HG03060 (cell line): ENCODE measurements around the gene TRAPPC3L.
A peak's percentile ranks its signal among the peaks of the same experiment; 100 is the strongest.
"Not testable (repeated sequence)": the region's sequence is repeated elsewhere in the genome, so short reads cannot be mapped to it uniquely, and the experiment has no call there.

Source experiments
- ATAC-seq: cut with Tn5 transposase; IDR thresholded peaks from one replicate; pipeline ENCODE4 v1.9.1; 2021; ENCODE audit warnings: low read depth, moderate number of reproducible peaks; ENCODE audit not compliant: unreplicated experiment

Gene TRAPPC3L

DNA sequence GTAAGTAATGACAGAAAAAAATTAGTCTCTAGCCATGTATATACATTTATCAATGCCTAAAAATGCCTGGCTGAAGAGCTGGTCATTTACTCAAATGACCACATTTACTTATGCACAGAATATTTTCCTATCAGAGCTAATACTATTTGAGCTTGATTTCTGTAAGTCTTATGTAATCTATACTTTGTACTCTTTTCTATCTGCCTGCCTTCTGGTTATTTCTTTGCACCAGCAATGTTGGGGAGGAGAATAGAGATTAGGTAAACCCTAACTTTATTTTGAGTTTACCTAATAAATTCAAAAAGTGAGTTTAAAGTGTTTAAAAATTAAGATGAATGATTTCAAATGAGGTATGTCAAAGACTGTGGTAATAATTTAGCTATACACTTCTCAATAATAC lies 30.3 kb downstream of the TRAPPC3L start:
- ATAC-seq: no peak

DNA sequence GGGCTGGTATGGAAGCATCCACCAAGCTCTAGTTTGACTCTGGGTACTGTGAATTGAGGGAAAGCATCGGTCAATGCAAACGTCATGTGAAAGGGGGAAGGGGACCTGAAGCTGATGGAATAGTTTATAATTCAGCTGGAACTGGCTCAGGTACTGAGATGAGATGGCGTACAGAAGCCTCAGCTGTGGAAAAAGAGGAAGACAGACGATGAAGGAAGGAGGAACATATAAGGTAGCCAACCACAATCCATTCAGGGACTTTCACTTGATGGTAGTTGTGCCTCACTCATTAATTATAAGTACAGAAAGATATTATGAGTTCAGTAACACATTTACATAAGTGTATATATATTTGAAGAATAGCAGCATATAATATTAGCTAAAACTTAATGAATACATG lies 31.4 kb downstream of the TRAPPC3L start:
- ATAC-seq: no peak

DNA sequence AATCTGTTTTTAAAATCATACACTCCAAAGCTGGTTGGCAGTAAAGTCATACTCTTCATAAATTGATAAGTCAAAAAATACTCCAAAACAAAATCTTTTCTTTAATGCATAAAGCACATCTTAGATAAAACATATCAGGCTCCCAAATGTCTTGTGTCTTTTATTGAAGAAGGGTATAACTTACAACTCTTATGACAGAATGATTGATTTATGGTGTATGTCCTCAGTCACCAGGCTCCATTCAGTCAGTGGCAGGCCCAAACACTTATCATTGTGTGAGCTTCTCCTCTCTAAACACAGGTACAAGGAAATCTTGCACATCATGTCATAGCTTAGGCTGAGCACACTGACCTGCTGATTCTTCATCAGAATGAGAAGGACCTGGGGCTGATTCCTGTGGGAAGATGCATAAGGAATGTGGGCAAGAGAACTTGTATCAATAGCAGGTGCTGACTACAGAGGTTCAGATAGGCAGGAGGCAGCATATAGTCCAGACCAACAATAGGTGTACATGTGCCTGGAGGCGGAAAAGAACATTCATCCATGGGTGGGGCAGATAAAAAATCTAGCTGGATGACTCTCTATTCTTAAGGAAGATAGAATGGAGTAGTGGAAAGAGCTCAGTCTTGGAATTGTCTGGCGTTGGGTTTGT lies 32.1 kb downstream of the TRAPPC3L start:
- no peak for ATAC-seq

DNA sequence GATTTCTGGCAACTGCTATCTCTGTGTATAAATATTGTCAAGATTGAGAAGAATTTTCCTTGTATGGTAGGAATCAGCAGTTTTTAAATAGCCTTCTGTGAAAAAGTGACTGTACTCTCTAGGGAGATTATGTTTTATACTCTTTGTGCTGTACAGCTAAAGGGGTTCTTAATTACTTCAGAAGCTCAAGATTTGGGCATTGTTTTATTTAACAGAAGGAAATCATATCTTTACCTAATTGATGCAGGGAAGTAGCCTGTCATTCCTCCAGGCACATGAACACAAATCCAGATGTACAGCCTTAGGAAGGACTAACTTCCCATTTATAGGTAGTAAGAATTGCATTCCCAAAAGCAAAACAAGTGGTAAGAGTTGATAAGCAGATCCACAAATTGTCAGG lies 32.8 kb downstream of the TRAPPC3L start:
- no peak for ATAC-seq

DNA sequence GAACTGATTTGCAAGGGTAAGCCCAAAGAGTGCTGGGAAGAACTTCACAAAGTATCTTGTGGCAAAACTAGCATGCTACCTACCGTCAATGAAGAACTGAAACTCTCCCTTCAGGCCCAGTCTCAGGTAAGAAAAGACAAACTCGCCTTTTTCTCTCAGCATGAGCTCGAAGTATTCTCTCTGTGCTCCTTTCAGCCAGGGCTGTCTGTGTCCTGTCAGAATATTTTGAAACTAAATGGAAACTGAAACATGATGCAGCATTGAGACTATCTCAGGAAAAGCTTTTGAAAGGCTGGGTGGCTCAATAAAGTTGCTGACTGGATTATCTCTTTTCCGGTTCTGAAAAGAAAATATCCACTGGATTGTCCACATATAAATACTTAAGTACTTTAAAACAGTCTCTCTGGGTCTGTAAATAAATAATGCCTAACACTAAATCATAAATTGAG lies 33.3 kb downstream of the TRAPPC3L start:
- ATAC-seq: peak; percentile 73

DNA sequence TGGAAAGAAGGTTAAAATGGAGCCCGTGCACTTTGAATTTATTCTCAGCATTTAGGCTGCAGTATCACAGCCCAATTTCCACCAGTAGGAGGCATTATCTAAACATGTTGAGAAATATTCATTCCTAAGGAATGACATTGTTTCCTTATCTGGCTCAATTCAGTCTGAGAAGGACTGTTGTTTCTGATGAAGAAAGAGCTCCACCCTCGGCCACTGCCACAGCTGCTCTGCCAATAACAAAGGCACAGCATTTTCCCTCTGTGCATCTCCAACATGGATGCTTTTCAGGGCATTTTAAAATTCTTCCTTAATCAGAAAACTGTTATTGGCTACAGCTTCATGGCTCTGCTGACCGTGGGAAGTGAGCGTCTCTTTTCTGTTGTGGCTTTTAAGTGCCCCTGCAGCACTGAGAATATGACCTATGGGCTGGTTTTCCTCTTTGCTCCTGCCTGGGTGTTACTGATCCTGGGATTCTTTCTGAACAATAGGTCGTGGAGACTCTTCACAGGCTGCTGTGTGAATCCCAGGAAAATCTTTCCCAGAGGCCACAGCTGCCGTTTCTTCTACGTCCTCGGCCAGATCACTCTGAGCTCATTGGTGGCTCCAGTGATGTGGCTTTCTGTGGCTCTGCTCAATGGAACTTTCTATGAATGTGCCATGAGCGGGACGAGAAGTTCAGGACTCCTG lies 33.9 kb downstream of the TRAPPC3L start, which contains the start of gene CALHM5:
CALHM5 (plus strand) TSS at position 216 of the 687 bp plus-strand sequence; CDS start at position 274, 58 bp downstream.
- no peak for ATAC-seq

DNA sequence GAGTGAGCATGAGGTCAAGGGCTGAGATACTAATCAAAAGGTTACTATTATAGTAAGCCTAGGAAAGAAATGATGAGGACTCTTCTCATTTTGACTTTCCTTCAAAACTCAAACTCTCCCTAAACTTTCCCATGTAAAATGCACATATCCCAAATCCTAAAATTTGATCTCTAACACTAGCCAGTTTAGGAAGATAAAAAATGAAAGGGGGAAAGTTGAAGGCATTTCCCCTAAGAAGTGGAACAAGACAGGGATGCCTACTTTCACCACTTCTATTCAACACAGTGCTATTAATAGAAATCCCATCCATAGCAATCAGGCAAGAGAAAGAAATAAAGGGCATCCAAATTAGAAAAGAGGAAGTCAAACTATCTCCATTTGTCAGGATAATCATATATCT lies 37.0 kb downstream of the TRAPPC3L start:
- no peak for ATAC-seq

DNA sequence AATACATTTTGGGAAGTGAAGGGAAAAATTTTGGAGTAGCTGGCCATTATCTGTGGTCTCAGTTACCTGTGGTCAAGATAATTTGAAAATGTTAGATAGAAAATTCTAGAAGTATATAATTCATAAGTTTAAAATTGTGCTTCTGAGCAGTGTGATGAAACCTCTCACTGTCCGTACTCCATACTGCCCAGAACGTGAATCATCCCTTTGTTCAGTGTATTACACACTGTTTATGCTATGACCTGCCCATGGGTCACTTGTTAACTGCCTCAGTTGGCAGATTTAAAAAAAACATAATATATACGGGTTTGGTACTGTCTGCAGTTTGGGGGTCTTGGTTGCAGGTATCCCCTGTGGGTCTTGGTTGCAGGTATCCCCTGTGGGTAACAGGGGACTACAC lies 38.2 kb downstream of the TRAPPC3L start:
- no peak for ATAC-seq

DNA sequence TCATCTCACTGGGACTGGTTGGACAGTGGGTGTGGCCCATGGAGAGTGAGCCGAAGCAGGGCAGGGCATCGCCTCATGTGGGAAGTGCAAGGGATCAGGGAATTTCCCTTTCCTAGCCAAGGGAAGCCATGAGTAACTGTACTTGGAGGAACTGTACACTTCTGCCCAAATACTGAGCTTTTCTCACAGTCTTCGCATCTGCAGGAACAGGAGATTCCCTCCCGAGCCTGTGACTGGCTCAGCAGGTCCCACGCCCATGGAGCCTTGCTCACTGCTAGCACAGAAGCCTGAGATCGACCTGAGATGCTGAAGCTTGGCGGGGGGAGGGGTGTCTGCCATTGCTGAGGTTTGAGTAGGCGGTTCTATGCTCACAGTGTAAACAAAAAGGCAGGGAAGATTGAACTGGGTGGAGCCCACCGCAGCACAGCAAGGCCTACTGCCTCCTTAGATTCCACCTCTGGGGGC lies 44.5 kb downstream of the TRAPPC3L start:
- no peak for ATAC-seq

DNA sequence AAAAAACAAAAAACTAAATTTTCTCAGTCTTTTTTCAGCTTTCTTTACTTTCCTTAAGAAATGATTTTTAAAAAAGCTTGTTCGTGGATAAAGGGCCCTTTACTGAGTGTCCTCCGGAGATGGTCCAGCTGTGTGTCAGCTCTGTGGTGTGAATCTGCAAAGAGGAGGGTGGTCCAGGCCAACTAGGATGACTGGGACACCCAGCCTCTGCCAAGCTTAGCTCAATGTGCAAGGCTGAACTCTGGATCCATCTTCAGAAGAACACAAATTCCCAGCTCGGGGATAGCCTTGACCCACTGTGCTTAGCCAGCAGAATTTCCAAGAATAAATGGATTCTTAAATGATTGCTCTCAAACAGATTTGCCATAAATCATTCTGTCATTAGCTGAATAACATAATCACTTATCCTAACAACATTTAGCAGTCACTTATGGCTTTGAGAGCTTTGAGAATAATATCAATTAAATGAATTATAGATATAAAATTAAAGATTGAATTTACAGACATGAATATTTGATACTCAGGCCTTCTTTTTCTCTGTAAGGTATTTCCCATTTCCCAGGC lies 48.3 kb downstream of the TRAPPC3L start:
- no peak for ATAC-seq

DNA sequence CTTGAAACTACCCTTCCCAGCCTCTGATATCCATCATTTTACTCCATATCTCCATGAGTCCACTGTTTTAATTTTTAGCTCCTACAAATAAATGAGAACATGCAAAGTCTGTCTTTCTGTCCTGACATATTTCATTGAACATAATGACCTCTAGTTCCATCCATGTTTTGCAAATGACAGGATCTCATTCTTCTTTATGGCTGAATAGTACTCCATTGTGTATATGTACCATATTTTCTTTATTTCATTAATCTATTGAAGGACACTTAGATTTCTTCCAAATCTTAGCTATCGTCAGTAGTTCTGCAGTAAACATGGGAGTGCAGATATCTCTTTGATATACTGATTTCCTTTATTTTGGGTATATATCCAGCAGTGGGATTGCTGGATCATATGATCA lies 50.3 kb downstream of the TRAPPC3L start:
- not testable (repeated sequence) for ATAC-seq

DNA sequence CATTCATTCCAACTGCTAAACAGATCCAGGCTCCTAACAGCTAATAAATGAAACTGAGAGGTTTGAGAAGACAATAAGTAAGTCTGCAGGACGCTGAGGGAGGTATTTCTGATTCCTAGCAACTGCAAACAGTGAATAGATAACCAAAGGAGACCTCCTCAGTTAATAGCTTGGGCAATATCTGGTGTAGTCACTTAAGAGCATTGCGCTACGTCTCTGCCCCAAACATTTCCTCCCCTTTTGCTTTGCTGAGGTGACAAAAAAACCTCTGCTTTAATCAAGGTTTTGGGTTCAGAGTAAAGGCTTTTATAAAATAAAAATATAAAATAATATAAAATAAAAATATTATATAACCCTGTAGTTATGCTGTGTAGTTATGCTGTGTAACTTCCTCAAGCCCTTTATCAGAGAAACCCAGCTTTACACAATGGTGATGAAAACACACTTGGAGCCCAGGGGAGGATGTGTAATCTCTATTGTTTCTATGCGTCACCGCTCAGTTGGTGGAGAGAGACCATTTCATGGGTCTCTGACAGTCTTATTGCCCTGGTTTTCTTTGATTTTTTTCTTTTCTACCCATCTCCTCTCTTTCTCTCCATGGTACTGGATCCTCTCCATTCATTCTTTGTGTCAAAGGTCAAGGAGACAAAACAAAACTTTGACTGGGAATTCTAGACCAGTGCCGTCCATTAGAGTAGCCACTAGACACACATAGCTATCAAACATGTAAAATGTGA lies 53.0 kb downstream of the TRAPPC3L start:
- no peak for ATAC-seq

DNA sequence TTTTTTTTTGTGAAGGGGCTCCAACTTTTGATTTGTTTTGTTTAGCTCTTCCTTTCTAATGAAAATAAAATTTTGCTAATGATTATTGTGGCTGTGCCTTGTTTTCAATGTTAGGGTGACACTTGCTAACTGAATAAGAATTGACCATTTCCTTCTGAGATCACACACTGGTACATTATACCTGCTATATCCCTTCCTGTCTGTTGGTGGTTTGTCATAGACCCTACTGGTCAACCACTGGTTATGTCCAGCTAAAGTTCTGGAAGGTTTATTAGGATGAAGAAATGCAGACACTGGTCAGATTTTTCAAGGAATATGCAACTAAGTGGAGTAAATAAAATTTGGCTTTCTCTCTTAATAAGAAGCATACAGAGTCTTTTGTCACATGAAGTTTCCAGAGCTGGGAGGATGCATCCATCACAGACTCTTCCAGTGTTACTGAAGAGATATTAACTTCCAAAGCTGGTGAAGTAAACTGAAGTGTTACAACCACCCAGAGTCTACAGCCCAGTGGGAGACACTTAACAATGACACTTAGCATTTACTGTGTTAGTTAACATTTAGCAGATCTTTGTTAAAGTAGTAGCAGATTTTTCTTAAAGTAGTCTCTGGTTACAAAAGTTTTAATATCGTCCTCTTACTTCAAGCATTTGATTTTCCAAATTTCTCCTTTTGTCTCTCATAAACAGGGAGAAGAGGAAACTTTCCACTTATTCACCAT lies 53.7 kb downstream of the TRAPPC3L start:
- ATAC-seq: no peak

DNA sequence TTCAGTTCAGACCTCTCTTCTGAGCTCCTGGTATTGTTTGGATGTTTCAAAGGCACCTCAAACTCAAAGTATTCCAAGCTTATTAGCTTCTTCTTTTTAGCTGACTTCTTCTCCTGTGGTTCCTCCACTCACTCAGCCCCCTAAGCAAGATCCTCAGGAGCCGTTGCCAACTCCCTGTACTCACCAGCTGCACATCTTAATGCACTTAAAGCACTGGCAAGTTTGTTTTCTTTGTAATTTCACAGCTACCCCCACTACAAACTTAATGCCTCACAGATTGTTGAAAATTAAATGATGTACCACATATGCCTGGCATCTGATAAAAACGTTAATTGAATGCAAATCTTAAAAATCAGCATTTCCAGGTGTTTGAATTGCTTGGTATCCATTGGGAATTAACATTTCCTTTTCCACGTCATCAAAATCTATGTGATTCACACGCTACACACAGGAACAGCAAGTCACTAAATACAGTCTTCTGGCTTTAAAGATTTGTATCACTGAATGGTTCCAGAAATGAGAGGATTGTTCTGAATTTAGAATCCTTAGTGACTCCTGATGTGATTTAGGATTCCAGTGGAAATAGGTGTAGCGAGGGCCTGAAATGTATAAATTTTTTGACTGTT lies 59.8 kb downstream of the TRAPPC3L start:
- no peak for ATAC-seq

DNA sequence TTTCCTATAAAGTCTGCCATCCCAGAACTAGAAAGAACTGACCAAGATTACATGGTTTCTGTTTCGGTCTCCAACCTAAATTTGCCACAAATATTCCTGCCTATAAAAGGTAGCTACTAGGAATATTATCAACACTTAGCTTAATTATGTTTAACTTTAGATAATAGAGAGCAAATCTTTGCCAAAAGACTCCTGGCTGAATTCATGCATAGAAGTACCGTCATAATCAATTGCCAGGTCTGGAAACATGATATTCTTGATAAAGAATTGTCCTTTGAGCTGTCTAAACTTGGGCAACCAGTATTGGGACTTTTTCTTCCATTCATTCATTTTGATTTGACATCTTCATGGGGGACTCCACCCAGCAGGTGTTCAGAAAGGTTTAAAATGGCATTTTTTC lies 61.9 kb downstream of the TRAPPC3L start:
- ATAC-seq: no peak

DNA sequence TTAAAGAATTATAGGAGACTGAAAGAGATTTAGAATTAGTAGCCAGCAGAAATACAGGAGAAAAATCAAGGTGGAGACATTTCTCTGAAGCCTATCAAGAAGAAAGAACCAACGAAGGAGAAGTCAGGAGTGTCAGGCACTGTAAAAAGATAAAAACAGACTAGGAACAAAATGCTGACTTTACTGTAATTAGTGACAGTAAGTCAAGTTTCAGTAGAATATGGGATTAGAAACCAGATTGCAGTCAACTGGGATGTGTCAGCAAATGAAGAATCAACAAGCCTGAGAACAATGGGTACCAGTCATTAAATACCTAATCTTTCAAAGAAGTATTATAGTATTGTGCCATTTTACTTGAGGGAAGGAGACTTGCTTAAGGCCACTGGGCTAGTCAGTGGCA lies 62.7 kb downstream of the TRAPPC3L start:
- ATAC-seq: no peak

DNA sequence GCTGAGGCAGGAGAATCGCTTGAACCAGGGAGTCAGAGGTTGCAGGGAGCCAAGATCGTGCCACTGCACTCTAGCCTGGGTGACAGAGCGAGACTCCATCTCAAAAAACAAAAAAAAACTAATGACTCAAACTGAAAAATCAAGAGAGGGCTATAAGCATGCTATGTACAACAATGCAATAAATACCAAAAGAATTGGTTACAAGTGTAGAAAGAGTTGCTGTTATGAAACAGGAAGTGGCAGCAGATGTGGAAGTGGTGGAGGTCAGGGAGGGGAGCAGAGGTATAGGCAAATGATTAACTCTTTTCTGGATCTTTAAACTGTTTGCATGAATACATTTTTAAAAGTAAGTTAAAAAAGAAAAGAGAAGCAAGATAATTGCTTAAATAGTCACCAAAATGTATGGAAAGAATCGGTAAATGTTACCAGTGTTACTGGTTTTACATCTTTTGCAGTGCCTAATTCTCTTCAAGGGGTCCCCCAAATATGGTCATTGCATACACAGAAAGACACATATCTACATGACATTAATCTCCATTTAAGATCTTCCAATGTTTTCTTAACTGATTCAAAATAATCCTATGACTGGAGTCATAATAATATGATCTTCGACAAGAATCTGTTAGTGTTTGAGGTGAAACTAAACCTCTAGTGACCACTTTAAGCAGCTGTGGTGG lies 69.3 kb downstream of the TRAPPC3L start:
- peak; percentile 100 for ATAC-seq

DNA sequence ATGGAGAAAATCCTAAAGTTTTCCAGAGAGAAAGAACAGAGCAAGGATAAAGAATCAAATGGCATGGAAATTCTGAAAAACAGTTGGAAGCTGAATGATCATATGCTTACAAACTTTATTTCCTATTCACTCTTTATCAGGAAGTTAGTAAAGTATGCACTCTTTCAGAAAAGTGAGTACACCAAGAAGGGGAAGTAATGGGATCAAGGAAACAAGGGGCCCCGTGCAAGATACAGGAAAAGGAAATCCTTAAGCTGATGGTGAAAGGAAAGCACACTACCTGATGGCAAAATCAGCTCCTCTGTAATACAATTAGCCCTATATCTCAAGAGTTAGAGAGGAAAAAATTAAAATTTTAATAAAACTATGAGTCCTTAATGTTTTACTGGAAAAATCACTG lies 70.3 kb downstream of the TRAPPC3L start:
- ATAC-seq: no peak

DNA sequence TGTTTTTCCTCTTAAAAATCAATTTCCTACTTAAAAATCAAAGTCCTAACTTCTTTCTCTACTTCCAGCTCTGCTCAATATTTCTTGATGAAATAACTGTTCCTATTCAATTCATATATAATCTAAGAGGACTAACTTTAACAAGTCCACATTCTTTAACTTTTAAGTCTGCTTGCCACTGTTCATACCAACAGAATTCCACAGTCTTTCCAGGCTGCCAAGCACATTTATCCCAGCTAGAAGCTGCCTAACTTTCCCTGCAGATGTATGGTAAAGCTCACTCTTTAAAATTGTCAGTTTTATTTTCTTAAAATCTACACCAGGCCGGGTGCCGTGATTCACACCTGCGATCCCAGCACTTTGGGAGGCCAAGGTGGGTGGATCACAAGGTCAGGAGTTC lies 72.8 kb downstream of the TRAPPC3L start:
- ATAC-seq: no peak
